ENCODE data around the gene ABCA5. TPM values are rescaled to one million over a fixed set of nuclear protein-coding genes. Genes with fewer than 3 reads are reported as not detected.

Gene ABCA5
- total and polyA plus RNA-seq, 10 of the 15 experiments (the other 5 are each of a cell fraction or from before 2014, with no cell fraction given): 11.8 to 31.1 (median 18.1) TPM

DNA sequence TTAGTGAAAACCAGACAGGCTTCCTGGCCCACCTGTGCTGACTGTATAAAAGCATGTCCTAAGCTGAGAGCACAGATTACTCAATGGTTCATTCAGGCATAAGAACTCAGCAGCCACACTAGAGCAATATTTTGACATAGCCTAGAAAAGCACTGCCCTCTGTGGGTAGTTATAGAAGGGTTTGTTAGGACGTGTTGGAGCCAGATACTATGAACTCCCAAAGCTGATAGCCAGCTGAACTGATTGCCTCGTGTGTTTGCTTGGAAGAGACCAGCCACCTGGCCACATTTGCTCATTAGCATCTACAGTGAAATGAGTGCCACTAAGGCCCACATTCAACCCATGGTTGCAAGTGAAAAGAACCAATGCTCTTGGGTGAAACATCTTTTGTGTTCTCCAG lies 30.8 kb upstream of the ABCA5 start:
- Histone ChIP-seq H3K4me1 (ENCODE audit: control insufficient read depth, insufficient read depth, low read length) (no peaks in the 10 kb centered on the region), H2AFZ (ENCODE audit: control insufficient read depth, low read depth, low read length) (no peak overlapping the region; the same call in 1 of the 2 replicates), H3K79me2 (ENCODE audit: control insufficient read depth, insufficient read depth, low read length) (no peaks in the 10 kb centered on the region), H3K9ac (ENCODE audit: control insufficient read depth, insufficient read depth, low read length) (no peak overlapping the region), H3K27ac (ENCODE audit: control insufficient read depth, insufficient read depth) (no peak overlapping the region), H3K9me3 (replicated peaks; ENCODE audit: control insufficient read depth, insufficient read depth, low read length) (no peaks in the 10 kb centered on the region), H3K27me3 (replicated peaks in 1 of 2; ENCODE audit: control insufficient read depth in 2 of 2, insufficient read depth in 2 of 2, low read length in 1 of 2) (no peaks in the 10 kb centered on the region), H3K36me3 (ENCODE audit: control insufficient read depth in 2 of 2, insufficient read depth in 2 of 2, low read length in 1 of 2) (no peaks in the 10 kb centered on the region), H3K4me2 (ENCODE audit: control insufficient read depth, insufficient read depth) (no peak overlapping the region), H4K20me1 (ENCODE audit: control insufficient read depth, insufficient read depth) (no peaks in the 10 kb centered on the region), H3K4me3 (no peak overlapping the region)
- WGBS (ENCODE audit: insufficient coverage, insufficient replicate concordance, low lambda C conversion rate, missing lambda C conversion rate): 27% methylated on average over 2 of the region's 2 CpGs
- CTCF ChIA-PET: interaction anchor here (1.1 to 4.5 kb wide), 5 partner anchors 18 to 168 kb away, joined by 3 to 18 read pairs (median 3); partner anchors contain the start of gene MAP2K6
- TF ChIP-seq NFIC (IDR thresholded peaks at IDR 0.05; ENCODE audit: low read depth, low read length): no peak
- TF ChIP-seq, protein P1, sequence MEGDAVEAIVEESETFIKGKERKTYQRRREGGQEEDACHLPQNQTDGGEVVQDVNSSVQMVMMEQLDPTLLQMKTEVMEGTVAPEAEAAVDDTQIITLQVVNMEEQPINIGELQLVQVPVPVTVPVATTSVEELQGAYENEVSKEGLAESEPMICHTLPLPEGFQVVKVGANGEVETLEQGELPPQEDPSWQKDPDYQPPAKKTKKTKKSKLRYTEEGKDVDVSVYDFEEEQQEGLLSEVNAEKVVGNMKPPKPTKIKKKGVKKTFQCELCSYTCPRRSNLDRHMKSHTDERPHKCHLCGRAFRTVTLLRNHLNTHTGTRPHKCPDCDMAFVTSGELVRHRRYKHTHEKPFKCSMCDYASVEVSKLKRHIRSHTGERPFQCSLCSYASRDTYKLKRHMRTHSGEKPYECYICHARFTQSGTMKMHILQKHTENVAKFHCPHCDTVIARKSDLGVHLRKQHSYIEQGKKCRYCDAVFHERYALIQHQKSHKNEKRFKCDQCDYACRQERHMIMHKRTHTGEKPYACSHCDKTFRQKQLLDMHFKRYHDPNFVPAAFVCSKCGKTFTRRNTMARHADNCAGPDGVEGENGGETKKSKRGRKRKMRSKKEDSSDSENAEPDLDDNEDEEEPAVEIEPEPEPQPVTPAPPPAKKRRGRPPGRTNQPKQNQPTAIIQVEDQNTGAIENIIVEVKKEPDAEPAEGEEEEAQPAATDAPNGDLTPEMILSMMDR (IDR thresholded peaks at IDR 0.05 in 2 of 3, conservative IDR thresholded peaks at IDR 0.05 in 1 of 3; ENCODE audit: control insufficient read depth in 2 of 3, extremely low read depth in 1 of 3, insufficient read depth in 1 of 3, low read depth in 3 of 3, low read length in 3 of 3): peak in 1 of 3 experiments; percentile 6; a peak in 1 of 6 replicates
- TF ChIP-seq STAT1 (conservative IDR thresholded peaks at IDR 0.05): no peak
- TF ChIP-seq, protein P2, sequence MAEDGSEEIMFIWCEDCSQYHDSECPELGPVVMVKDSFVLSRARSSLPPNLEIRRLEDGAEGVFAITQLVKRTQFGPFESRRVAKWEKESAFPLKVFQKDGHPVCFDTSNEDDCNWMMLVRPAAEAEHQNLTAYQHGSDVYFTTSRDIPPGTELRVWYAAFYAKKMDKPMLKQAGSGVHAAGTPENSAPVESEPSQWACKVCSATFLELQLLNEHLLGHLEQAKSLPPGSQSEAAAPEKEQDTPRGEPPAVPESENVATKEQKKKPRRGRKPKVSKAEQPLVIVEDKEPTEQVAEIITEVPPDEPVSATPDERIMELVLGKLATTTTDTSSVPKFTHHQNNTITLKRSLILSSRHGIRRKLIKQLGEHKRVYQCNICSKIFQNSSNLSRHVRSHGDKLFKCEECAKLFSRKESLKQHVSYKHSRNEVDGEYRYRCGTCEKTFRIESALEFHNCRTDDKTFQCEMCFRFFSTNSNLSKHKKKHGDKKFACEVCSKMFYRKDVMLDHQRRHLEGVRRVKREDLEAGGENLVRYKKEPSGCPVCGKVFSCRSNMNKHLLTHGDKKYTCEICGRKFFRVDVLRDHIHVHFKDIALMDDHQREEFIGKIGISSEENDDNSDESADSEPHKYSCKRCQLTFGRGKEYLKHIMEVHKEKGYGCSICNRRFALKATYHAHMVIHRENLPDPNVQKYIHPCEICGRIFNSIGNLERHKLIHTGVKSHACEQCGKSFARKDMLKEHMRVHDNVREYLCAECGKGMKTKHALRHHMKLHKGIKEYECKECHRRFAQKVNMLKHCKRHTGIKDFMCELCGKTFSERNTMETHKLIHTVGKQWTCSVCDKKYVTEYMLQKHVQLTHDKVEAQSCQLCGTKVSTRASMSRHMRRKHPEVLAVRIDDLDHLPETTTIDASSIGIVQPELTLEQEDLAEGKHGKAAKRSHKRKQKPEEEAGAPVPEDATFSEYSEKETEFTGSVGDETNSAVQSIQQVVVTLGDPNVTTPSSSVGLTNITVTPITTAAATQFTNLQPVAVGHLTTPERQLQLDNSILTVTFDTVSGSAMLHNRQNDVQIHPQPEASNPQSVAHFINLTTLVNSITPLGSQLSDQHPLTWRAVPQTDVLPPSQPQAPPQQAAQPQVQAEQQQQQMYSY (CRISPR knock-in tag; IDR thresholded peaks at IDR 0.05): no peak
- TF ChIP-seq BMI1 (IDR thresholded peaks at IDR 0.05; ENCODE audit: borderline replicate concordance): no peak
- RAD21 ChIA-PET (ENCODE audit: unreplicated experiment): no interaction called here
- in situ Hi-C loops (cut with MboI) (no loop called here), intact Hi-C loops (cut with micrococcal nuclease; ENCODE audit: unreplicated experiment) (no loop called here)
- SMC1A ChIA-PET (ENCODE audit: uncharacterized antibody, unreplicated experiment): interaction anchor here (0.5 to 0.8 kb wide), 2 partner anchors 65 to 164 kb away, joined by 3 read pairs; no protein-coding TSS in a partner anchor
- DNase-seq (ENCODE audit: low read depth, low spot score) (no peak), FAIRE-seq (no peak), ATAC-seq (no peak)
- BruUV-seq (replicated peaks): no TSS peak
- POLR2A ChIA-PET: no interaction called here

All from GM12878 (cell line).